Trophoblast cell (in vitro differentiated cells and primary cell): ENCODE results near the gene MR1.

Source experiments
- DNase-seq, 2 donors: peaks; one replicate each; pipeline ENCODE4 v3.0.0-alpha.2; 2016
- H2AFZ ChIP-seq: 2 replicates; pipeline ENCODE4 v1.6.1; 2013; ENCODE audit warnings: low read length, moderate library complexity, mild to moderate bottlenecking; ENCODE audit not compliant: insufficient read depth, poor library complexity
- H2AK5ac ChIP-seq: 2 replicates; pipeline ENCODE4 v1.6.1; 2013; ENCODE audit warnings: mild to moderate bottlenecking, low read length
- H2BK120ac ChIP-seq: 2 replicates; pipeline ENCODE4 v1.6.1; 2013; ENCODE audit warnings: low read length, mild to moderate bottlenecking, moderate library complexity; ENCODE audit not compliant: insufficient read depth, poor library complexity
- H2BK12ac ChIP-seq: 2 replicates; pipeline ENCODE4 v1.6.1; 2013; ENCODE audit warnings: mild to moderate bottlenecking, low read length, moderate library complexity
- H2BK5ac ChIP-seq: 2 replicates; pipeline ENCODE4 v1.6.1; 2013; ENCODE audit warnings: low read length, low read depth, moderate library complexity, mild to moderate bottlenecking; ENCODE audit not compliant: poor library complexity
- H3K14ac ChIP-seq: 2 replicates; pipeline ENCODE4 v1.6.1; 2013; ENCODE audit warnings: mild to moderate bottlenecking, low read length
- H3K18ac ChIP-seq: 2 replicates; pipeline ENCODE4 v1.6.1; 2013; ENCODE audit warnings: mild to moderate bottlenecking, low read length
- H3K23ac ChIP-seq: 2 replicates; pipeline ENCODE4 v1.6.1; 2013; ENCODE audit warnings: low read length
- H3K27ac ChIP-seq: 2 replicates; pipeline ENCODE4 v1.5.1; 2013; ENCODE audit warnings: low read depth, mild to moderate bottlenecking, inconsistent platforms, low read length, moderate library complexity
- H3K27me3 ChIP-seq: 2 replicates; pipeline ENCODE4 v1.6.1; 2013; ENCODE audit warnings: inconsistent platforms, mild to moderate bottlenecking, low read length, moderate library complexity; ENCODE audit not compliant: insufficient read depth
- H3K36me3 ChIP-seq, 2 experiments: 1 replicate in 1 of 2; 2 replicates in 1 of 2; pipeline ENCODE4 v1.6.1; 2013; ENCODE audit warnings: low read length in 2 of 2, mild to moderate bottlenecking in 2 of 2, moderate library complexity in 1 of 2; ENCODE audit not compliant: insufficient read depth in 2 of 2, control insufficient read depth in 1 of 2
- H3K4ac ChIP-seq: 2 replicates; pipeline ENCODE4 v1.6.1; 2013; ENCODE audit warnings: low read depth, mild to moderate bottlenecking, low read length, moderate library complexity
- H3K4me1 ChIP-seq, 2 experiments: 1 replicate in 1 of 2; 2 replicates in 1 of 2; pipeline ENCODE4 v1.6.1; 2013; ENCODE audit warnings: low read length in 2 of 2, mild to moderate bottlenecking in 2 of 2, moderate library complexity in 1 of 2; ENCODE audit not compliant: insufficient read depth in 2 of 2, control insufficient read depth in 1 of 2
- H3K4me2 ChIP-seq: 2 replicates; pipeline ENCODE4 v1.6.1; 2013; ENCODE audit warnings: inconsistent platforms, mild to moderate bottlenecking, low read length, moderate library complexity
- H3K4me3 ChIP-seq: 2 replicates; pipeline ENCODE4 v1.5.1; 2013; ENCODE audit warnings: mild to moderate bottlenecking, low read depth, low read length, inconsistent platforms
- H3K79me1 ChIP-seq: one replicate; pipeline ENCODE4 v1.6.1; 2013; ENCODE audit warnings: low read length
- H3K79me2 ChIP-seq: 2 replicates; pipeline ENCODE4 v1.6.1; 2013; ENCODE audit warnings: low read length, mild to moderate bottlenecking; ENCODE audit not compliant: control insufficient read depth, insufficient read depth, poor library complexity
- H3K9ac ChIP-seq: 2 replicates; pipeline ENCODE4 v1.6.1; 2013; ENCODE audit warnings: mild to moderate bottlenecking, low read length
- H3K9me3 ChIP-seq: 2 replicates; pipeline ENCODE4 v1.6.1; 2013; ENCODE audit warnings: low read depth, mild to moderate bottlenecking, control low read depth, inconsistent platforms, low read length; ENCODE audit not compliant: insufficient read depth
- H4K12ac ChIP-seq: 2 replicates; pipeline ENCODE4 v1.6.1; 2013; ENCODE audit warnings: low read depth, mild to moderate bottlenecking, low read length, moderate library complexity
- H4K8ac ChIP-seq: 2 replicates; pipeline ENCODE4 v1.6.1; 2013; ENCODE audit warnings: low read depth, mild to moderate bottlenecking, low read length, moderate library complexity
- H4K91ac ChIP-seq: one replicate; pipeline ENCODE4 v1.6.1; 2013; ENCODE audit warnings: low read depth, mild to moderate bottlenecking, low read length, moderate library complexity
- WGBS: extraction: QIAGEN DNeasy Blood & Tissue Kit; methylation state at CpG from one replicate; pipeline ENCODE4 v1.1.7; 2013; ENCODE audit warnings: missing lambda C conversion rate; ENCODE audit not compliant: insufficient read length, insufficient coverage; ENCODE audit errors: extremely low coverage; 5-methylcytosine and 5-hydroxymethylcytosine counted together

MR1 gene

DNA sequence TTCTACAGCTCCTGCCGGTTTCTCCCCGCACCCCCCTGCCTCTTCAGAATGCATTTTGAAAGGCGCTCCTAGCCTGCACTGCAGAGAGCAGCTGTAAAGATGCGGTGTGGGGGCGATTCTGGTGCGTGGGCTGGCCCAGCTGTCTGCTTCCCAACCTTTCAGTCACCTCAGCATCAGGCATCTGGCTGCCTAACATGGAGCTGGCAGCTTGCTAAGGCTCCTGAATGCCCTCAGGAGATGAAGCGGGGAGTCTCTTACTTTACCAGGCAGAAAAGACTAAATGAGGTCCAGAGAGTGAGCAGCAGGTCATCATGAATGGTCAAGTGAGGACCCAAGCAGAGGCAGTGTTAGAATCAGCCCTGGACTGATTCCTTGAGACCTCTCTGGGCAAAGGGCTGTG lies 63.5 kb downstream of the MR1 start:
- H3K79me1 ChIP-seq, result peaks cover 24% of the 10 kb centered on the region
- H3K14ac ChIP-seq, result peak overlapping the region; percentile 17
- no peak overlapping the region for H2AFZ ChIP-seq
- no peaks in the 10 kb centered on the region for H3K36me3 ChIP-seq
- no peak overlapping the region for H3K9ac ChIP-seq
- H3K23ac ChIP-seq, result no peak overlapping the region
- H3K79me2 ChIP-seq, result peaks cover 2% of the 10 kb centered on the region
- no peak for DNase-seq
- H4K91ac ChIP-seq, result no peak overlapping the region
- no peak overlapping the region for H2BK5ac ChIP-seq
- H2BK120ac ChIP-seq, result no peak overlapping the region
- H4K12ac ChIP-seq, result no peak overlapping the region
- H2BK12ac ChIP-seq, result peak overlapping the region; percentile 33
- WGBS, result no CpG with 5 or more reads among the region's 7 CpGs
- H3K4me3 ChIP-seq, result no peak overlapping the region
- no peaks in the 10 kb centered on the region for H3K27me3 ChIP-seq
- no peak overlapping the region for H3K4ac ChIP-seq
- H3K9me3 ChIP-seq, result no peaks in the 10 kb centered on the region
- peaks cover 27 to 34% of the 10 kb centered on the region in 2 experiments for H3K4me1 ChIP-seq
- peak overlapping the region; percentile 62 for H2AK5ac ChIP-seq
- no peak overlapping the region for H3K18ac ChIP-seq
- H3K27ac ChIP-seq, result no peak overlapping the region
- H4K8ac ChIP-seq, result no peak overlapping the region
- H3K4me2 ChIP-seq, result no peak overlapping the region

GRCh38 chr1:181099152-181100014 lies 65.6 kb downstream of the MR1 start:
- Histone ChIP-seq H3K18ac (peak overlapping the region; percentile 65), H4K12ac (no peak overlapping the region), H2AK5ac (no peak overlapping the region), H3K4ac (no peak overlapping the region), H3K36me3 (no peaks in the 10 kb centered on the region), H3K23ac (no peak overlapping the region), H3K14ac (no peak overlapping the region), H3K79me2 (peaks cover 2% of the 10 kb centered on the region), H4K91ac (peak overlapping the region; percentile 48), H3K4me1 (peaks cover 29 to 37% of the 10 kb centered on the region in 2 experiments), H2BK5ac (peak overlapping the region; percentile 70), H3K79me1 (peaks cover 29% of the 10 kb centered on the region), H2AFZ (no peak overlapping the region), H3K27ac (peak overlapping the region; percentile 68), H3K4me3 (no peak overlapping the region), H3K4me2 (no peak overlapping the region), H3K9me3 (no peaks in the 10 kb centered on the region), H2BK120ac (peak overlapping the region; percentile 74), H4K8ac (peak overlapping the region; percentile 37), H3K9ac (no peak overlapping the region), H2BK12ac (peak overlapping the region; percentile 44), H3K27me3 (no peaks in the 10 kb centered on the region)
- DNase-seq, result peak in 1 of 2 donors; percentile 50
- 100% methylated on average over 1 of the region's 11 CpGs for WGBS

- 100% methylated on average over 1 of the region's 10 CpGs for WGBS
- Histone ChIP-seq H2BK5ac (peak overlapping the region; percentile 70), H3K9ac (no peak overlapping the region), H3K4ac (peak overlapping the region; percentile 37), H4K8ac (peak overlapping the region; percentile 44), H3K18ac (peak overlapping the region; percentile 65), H3K36me3 (no peaks in the 10 kb centered on the region), H3K27ac (peak overlapping the region; percentile 68), H4K12ac (no peak overlapping the region), H3K4me1 (peaks cover 30 to 32% of the 10 kb centered on the region in 2 experiments), H3K79me1 (peaks cover 36% of the 10 kb centered on the region), H3K79me2 (peaks cover 8% of the 10 kb centered on the region), H2BK120ac (peak overlapping the region; percentile 74), H3K23ac (no peak overlapping the region), H2AK5ac (no peak overlapping the region), H3K9me3 (no peaks in the 10 kb centered on the region), H3K4me3 (no peak overlapping the region), H3K14ac (peak overlapping the region; percentile 47), H4K91ac (peak overlapping the region; percentile 48), H2BK12ac (peak overlapping the region; percentile 44), H3K27me3 (no peaks in the 10 kb centered on the region), H3K4me2 (peak overlapping the region; percentile 17), H2AFZ (no peak overlapping the region)
- DNase-seq, result peak; percentile 63 to 73
These were observed 66.5 kb downstream of the MR1 start for GRCh38 chr1:181100015-181100905.

GRCh38 chr1:181100934-181101333 lies 67.2 kb downstream of the MR1 start:
- H2BK120ac ChIP-seq, result peak overlapping the region; percentile 12
- DNase-seq, result no peak
- H3K79me2 ChIP-seq, result peaks cover 8% of the 10 kb centered on the region
- peaks cover 36% of the 10 kb centered on the region for H3K79me1 ChIP-seq
- H2AFZ ChIP-seq, result no peak overlapping the region
- H3K23ac ChIP-seq, result no peak overlapping the region
- peak overlapping the region; percentile 70 for H4K91ac ChIP-seq
- H3K14ac ChIP-seq, result no peak overlapping the region
- no peaks in the 10 kb centered on the region for H3K27me3 ChIP-seq
- peak overlapping the region; percentile 37 for H3K18ac ChIP-seq
- H2AK5ac ChIP-seq, result no peak overlapping the region
- H2BK12ac ChIP-seq, result peak overlapping the region; percentile 86
- no peaks in the 10 kb centered on the region for H3K9me3 ChIP-seq
- H2BK5ac ChIP-seq, result peak overlapping the region; percentile 26
- H3K4ac ChIP-seq, result no peak overlapping the region
- H3K9ac ChIP-seq, result no peak overlapping the region
- WGBS, result no CpG with 5 or more reads among the region's 4 CpGs
- no peak overlapping the region for H4K12ac ChIP-seq
- no peak overlapping the region for H3K4me3 ChIP-seq
- peaks cover 32 to 36% of the 10 kb centered on the region in 2 experiments for H3K4me1 ChIP-seq
- H3K27ac ChIP-seq, result peak overlapping the region; percentile 4
- H3K36me3 ChIP-seq, result no peaks in the 10 kb centered on the region
- no peak overlapping the region for H3K4me2 ChIP-seq
- no peak overlapping the region for H4K8ac ChIP-seq
